ENCODE measurements around the gene PTPRU. TPM values are rescaled to one million over a fixed set of nuclear protein-coding genes. Genes with fewer than 3 reads are reported as not detected.
A peak's percentile ranks its signal among the peaks of the same experiment; 100 is the strongest.

Gene PTPRU
- total RNA-seq, 1 donor from 2014 or later: 37.3 TPM

DNA sequence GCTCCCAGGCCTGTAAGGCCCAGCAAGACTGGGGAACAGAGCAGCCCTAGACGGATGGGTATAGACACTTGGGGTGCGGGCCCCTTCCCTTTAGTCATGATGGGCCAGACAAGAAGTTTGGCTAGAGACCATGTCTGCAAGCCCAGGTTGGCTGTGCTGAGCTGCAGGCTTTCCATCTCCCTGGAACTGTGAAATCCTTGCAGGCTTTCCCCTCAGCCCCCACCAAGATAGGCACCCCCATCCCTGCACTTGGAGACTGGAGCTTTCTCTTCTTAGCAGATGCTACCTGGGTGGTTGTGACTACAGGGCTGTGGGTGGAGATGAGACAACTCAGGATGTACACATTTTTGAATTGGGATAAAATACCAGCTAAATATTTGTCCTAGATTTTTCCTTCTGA, 110.3 kb downstream of the PTPRU start:
- no peaks in the 10 kb centered on the region for H3K9me3 ChIP-seq
- no peaks in the 10 kb centered on the region for H3K27me3 ChIP-seq
- H3K27ac ChIP-seq: no peak overlapping the region
- intact Hi-C loops (cut with DNase I): no loop called here
- no peak overlapping the region for H3K4me3 ChIP-seq
- H3K4me1 ChIP-seq: no peaks in the 10 kb centered on the region
- H3K36me3 ChIP-seq: no peaks in the 10 kb centered on the region
- DNase-seq (ENCODE audit: extremely low spot score in 2 of 2): no peak
- TF ChIP-seq POLR2A (IDR thresholded peaks at IDR 0.05) (no peak), POLR2AphosphoS5 (IDR thresholded peaks at IDR 0.05; ENCODE audit: insufficient read depth in 1 of 2, low read depth in 1 of 2) (no peak)

DNA sequence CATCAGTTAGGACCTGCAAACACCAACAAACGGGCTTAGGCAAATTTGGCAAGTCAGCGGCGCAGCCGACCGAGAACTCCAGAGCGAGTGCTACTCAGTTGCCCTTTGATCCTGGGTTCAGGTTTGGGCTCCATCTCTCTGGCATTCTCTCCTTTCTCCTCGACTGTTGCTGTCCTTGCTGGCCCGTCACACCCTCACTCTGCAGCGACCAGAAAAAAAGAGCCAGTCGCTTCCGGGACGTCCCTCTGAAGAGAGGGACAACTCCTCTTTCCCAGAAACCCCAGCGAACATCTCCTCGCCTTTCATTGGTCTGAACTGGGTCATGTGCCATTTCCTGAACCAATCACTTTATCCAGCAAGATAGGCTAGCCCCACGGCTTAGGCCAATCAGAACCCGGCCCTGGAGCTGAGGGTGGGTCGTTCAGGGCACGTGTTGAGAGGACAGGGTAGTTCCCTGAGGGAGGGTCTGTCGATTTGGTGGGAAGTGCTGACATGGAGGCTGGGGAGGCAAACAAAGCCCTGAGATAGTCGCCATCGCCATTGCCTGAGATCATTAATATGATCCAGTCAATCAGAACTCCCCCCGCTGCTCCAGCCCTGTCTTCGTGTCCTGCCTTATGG, 113.7 kb downstream of the PTPRU start:
- H3K27me3 ChIP-seq: no peaks in the 10 kb centered on the region
- no peaks in the 10 kb centered on the region for H3K36me3 ChIP-seq
- TF ChIP-seq, protein P1, sequence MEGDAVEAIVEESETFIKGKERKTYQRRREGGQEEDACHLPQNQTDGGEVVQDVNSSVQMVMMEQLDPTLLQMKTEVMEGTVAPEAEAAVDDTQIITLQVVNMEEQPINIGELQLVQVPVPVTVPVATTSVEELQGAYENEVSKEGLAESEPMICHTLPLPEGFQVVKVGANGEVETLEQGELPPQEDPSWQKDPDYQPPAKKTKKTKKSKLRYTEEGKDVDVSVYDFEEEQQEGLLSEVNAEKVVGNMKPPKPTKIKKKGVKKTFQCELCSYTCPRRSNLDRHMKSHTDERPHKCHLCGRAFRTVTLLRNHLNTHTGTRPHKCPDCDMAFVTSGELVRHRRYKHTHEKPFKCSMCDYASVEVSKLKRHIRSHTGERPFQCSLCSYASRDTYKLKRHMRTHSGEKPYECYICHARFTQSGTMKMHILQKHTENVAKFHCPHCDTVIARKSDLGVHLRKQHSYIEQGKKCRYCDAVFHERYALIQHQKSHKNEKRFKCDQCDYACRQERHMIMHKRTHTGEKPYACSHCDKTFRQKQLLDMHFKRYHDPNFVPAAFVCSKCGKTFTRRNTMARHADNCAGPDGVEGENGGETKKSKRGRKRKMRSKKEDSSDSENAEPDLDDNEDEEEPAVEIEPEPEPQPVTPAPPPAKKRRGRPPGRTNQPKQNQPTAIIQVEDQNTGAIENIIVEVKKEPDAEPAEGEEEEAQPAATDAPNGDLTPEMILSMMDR (IDR thresholded peaks at IDR 0.05): no peak
- TF ChIP-seq POLR2A (IDR thresholded peaks at IDR 0.05) (no peak), POLR2AphosphoS5 (IDR thresholded peaks at IDR 0.05; ENCODE audit: insufficient read depth in 1 of 2, low read depth in 1 of 2) (no peak)
- intact Hi-C loops (cut with DNase I): no loop called here
- H3K9me3 ChIP-seq: no peaks in the 10 kb centered on the region
- H3K4me3 ChIP-seq: no peak overlapping the region
- H3K4me1 ChIP-seq: no peaks in the 10 kb centered on the region
- no peak for DNase-seq (ENCODE audit: extremely low spot score in 2 of 2)
- no peak overlapping the region for H3K27ac ChIP-seq

DNA sequence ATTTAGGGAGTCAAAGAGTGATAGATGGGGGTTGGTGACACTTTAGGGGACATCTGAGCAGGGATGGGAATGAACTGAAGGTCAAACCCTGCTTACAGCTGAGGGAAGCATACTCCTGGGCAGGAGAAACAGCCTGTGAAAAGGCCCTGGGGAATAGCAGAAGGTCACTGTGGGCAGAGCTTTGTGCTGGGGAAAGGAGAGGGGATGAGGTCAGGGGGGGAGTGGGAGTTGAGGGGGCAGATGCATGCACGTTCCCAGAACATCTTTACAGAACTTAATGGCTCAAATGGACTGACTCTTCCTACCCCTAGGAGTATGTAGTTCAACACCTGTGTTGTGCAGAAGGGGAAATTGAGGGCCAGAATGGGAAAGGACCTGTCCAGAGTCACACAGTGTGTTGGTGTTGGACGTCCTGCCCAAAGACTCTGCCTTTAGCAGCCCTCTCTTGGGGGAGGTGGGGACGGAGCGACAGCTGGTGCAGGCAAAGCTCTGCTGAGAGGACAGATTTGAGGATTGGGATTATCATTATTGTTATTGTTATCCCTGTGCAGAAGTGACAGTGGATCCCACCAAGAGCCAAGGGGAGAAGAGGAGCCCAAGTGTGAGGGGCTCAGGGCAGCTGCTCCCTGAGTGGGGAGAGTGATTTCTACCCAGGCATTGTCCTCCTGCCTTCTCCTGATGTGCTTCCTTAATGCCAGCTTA, 116.5 kb downstream of the PTPRU start:
- TF ChIP-seq POLR2AphosphoS5 (IDR thresholded peaks at IDR 0.05; ENCODE audit: insufficient read depth in 1 of 2, low read depth in 1 of 2) (no peak), POLR2A (IDR thresholded peaks at IDR 0.05) (no peak)
- TF ChIP-seq, protein P1 (IDR thresholded peaks at IDR 0.05): no peak
- no peak overlapping the region for H3K27ac ChIP-seq
- intact Hi-C loops (cut with DNase I): no loop called here
- no peaks in the 10 kb centered on the region for H3K9me3 ChIP-seq
- DNase-seq (ENCODE audit: extremely low spot score in 2 of 2): no peak
- H3K27me3 ChIP-seq: no peaks in the 10 kb centered on the region
- no peak overlapping the region for H3K4me3 ChIP-seq
- H3K4me1 ChIP-seq: no peaks in the 10 kb centered on the region
- H3K36me3 ChIP-seq: no peaks in the 10 kb centered on the region

DNA sequence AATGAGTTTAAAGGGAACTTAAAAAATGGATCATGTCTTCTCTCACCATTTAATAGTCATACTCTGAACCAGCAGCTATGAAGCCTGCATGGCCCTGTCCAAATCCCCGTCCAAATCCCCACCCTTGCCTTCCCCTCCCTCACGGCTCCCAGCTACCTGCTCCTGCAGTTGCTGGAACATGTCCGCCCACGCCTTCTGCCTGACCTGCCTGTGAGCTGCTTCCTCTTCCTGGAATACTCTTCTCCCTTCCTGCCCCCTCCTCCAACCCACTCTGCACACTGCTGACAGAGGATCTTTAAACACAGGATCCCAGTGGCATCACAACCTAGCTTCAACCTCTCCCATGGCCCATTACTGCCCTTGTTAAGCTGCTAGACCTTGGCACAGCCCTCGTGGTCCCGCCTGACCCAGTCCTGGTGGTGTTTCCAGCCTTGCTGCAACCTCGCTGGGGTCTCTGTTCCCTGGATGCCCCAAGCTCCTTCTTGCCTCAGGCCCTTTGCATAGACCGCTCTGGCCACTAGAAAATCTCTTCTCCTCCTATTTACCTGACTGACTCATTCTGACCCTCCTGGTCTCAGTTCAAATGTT, 118.3 kb downstream of the PTPRU start:
- no peak overlapping the region for H3K4me3 ChIP-seq
- TF ChIP-seq POLR2AphosphoS5 (IDR thresholded peaks at IDR 0.05; ENCODE audit: insufficient read depth in 1 of 2, low read depth in 1 of 2): no peak
- TF ChIP-seq, protein P1 (IDR thresholded peaks at IDR 0.05): no peak
- no peak for TF ChIP-seq POLR2A (IDR thresholded peaks at IDR 0.05)
- no peaks in the 10 kb centered on the region for H3K27me3 ChIP-seq
- H3K9me3 ChIP-seq: no peaks in the 10 kb centered on the region
- no peaks in the 10 kb centered on the region for H3K4me1 ChIP-seq
- H3K27ac ChIP-seq: no peak overlapping the region
- no peaks in the 10 kb centered on the region for H3K36me3 ChIP-seq
- DNase-seq (ENCODE audit: extremely low spot score in 2 of 2): peak in 1 of 2 donors; percentile 84
- intact Hi-C loops (cut with DNase I): no loop called here

DNA sequence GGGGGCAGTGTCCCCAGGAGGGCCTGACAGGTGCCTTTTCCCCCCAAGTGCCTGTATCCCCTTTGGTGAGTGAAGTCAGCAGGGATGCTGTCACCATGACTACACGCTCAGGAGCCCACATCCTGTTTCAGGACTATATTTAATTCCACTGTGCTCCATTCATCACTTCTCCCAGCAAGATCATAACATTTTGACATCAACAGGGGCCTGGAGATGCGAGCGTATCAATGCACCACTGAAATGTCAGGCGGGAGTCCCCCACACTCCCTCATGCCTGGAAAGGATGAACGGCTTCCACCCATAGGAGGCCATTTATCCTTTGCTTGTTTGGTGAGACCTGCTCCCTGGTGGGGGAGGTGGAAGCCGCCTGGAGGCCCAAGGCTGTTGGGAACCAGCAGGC, 119.1 kb downstream of the PTPRU start:
- no peaks in the 10 kb centered on the region for H3K36me3 ChIP-seq
- intact Hi-C loops (cut with DNase I): no loop called here
- DNase-seq (ENCODE audit: extremely low spot score in 2 of 2): peak in 1 of 2 donors; percentile 58
- H3K4me3 ChIP-seq: no peak overlapping the region
- no peaks in the 10 kb centered on the region for H3K27me3 ChIP-seq
- no peaks in the 10 kb centered on the region for H3K4me1 ChIP-seq
- no peak for TF ChIP-seq POLR2A (IDR thresholded peaks at IDR 0.05)
- TF ChIP-seq, protein P1 (IDR thresholded peaks at IDR 0.05): no peak
- TF ChIP-seq POLR2AphosphoS5 (IDR thresholded peaks at IDR 0.05; ENCODE audit: insufficient read depth in 1 of 2, low read depth in 1 of 2): no peak
- no peak overlapping the region for H3K27ac ChIP-seq
- no peaks in the 10 kb centered on the region for H3K9me3 ChIP-seq

Data from vagina (tissue), 2 donors.